Activated CD4-positive, alpha-beta T cell treated with anti-CD3 and anti-CD28 coated beads for 36 hours (primary cell): ENCODE results near the gene ASGR2. TPM values are rescaled to one million over a fixed set of nuclear protein-coding genes. Genes with fewer than 3 reads are reported as not detected.
"Not testable (repeated sequence)": the region's sequence is repeated elsewhere in the genome, so short reads cannot be mapped to it uniquely, and the experiment has no call there.

ENCODE experiments used
- ATAC-seq: fragments of 200-7000 bp; cut with Tn5 transposase; one replicate; pipeline ENCODE4 v1.10.0; 2021; ENCODE audit warnings: mild to moderate bottlenecking, moderate library complexity
- CTCF ChIA-PET: fragments of 350-600 bp; sonication (Branson Sonifier 250); formaldehyde crosslinking; loops from one replicate; lab custom pipeline; 2021; ENCODE audit warnings: antibody characterized with exemption; lab: Charles Lee
- POLR2A ChIA-PET: fragments of 350-600 bp; sonication (Branson Sonifier 250); formaldehyde crosslinking; loops from one replicate; lab custom pipeline; 2021; ENCODE audit warnings: antibody characterized with exemption, inconsistent platforms; lab: Charles Lee
- DNase-seq: peaks from one replicate; pipeline ENCODE4 v3.0.0-alpha.2; 2020
- H3K27ac Mint-ChIP-seq: one replicate; pipeline ENCODE4 v1.8.0; 2021; ENCODE audit warnings: mixed read lengths
- H3K27me3 Mint-ChIP-seq: one replicate; pipeline ENCODE4 v1.8.0; 2021; ENCODE audit warnings: mixed read lengths
- H3K36me3 Mint-ChIP-seq: one replicate; pipeline ENCODE4 v1.8.0; 2021; ENCODE audit warnings: low read depth, mixed read lengths
- H3K4me1 Mint-ChIP-seq: one replicate; pipeline ENCODE4 v1.8.0; 2021; ENCODE audit warnings: mixed read lengths
- H3K4me3 Mint-ChIP-seq: one replicate; pipeline ENCODE4 v1.8.0; 2021; ENCODE audit warnings: mild to moderate bottlenecking, moderate library complexity, mixed read lengths
- H3K9me3 Mint-ChIP-seq: one replicate; pipeline ENCODE4 v1.8.0; 2021; ENCODE audit warnings: low read depth, mixed read lengths
- intact Hi-C, 2 experiments: fragments of 100-400 bp; cut with DNase I in 1 of 2; cut with micrococcal nuclease in 1 of 2; formaldehyde crosslinking; loops; one replicate each; pipeline versions ENCODE4 v1.14.2 to v1.15.1; 2022 to 2024; cut with DNase I, micrococcal nuclease
- total RNA-seq, 2 experiments: library from RNA; stranded (reverse); gene quantifications; one replicate each; pipeline ENCODE4 v1.2.3, GENCODE V29; 2021

The ASGR2 gene
- total RNA-seq, 2 experiments from 2014 or later: not detected

GRCh38 chr17:7098802-7099459 is 15.7 kb downstream of the ASGR2 start:
- Mint-ChIP-seq H3K4me3 (no peak overlapping the region), H3K9me3 (no peaks in the 10 kb centered on the region), H3K36me3 (no peaks in the 10 kb centered on the region), H3K27me3 (peaks cover 7% of the 10 kb centered on the region), H3K27ac (no peak overlapping the region), H3K4me1 (peaks cover 4% of the 10 kb centered on the region)
- ATAC-seq (no peak), DNase-seq (no peak)
- intact Hi-C loops: no loop called here
- POLR2A ChIA-PET: no interaction called here
- CTCF ChIA-PET: interaction anchor here (1.6 kb wide), 1 partner anchor 53 kb away, joined by 4 read pairs; no protein-coding TSS in a partner anchor

DNA sequence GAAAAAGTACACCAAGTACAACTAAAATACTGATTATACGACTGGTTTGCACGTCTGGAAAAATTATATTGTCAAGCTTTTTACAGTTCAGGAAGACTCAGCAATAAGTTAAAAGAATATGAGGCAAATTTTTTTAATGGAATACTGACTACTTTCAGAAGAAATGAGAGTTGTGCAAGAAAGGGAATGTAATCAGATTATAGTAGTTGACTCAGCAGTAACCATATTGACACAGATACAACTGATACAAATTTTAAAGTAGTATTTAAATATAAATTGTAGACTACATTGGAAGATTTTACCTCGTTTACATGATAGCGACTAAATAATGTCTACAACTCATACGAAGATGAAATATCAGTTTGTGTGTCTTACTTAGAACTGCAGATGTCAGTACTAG is 16.7 kb downstream of the ASGR2 start:
- H3K4me1 Mint-ChIP-seq: peaks cover 4% of the 10 kb centered on the region
- intact Hi-C loops: no loop called here
- CTCF ChIA-PET: interaction anchor here (1.6 kb wide), 1 partner anchor 52 kb away, joined by 4 read pairs; no protein-coding TSS in a partner anchor

GRCh38 chr17:7095625-7096024 is 19.0 kb downstream of the ASGR2 start:
- DNase-seq (no peak), ATAC-seq (no peak)
- peaks cover 4% of the 10 kb centered on the region for H3K4me1 Mint-ChIP-seq
- no peaks in the 10 kb centered on the region for H3K36me3 Mint-ChIP-seq
- H3K27ac Mint-ChIP-seq: no peak overlapping the region
- peaks cover 9% of the 10 kb centered on the region for H3K27me3 Mint-ChIP-seq
- ChIA-PET CTCF (no interaction called here), POLR2A (no interaction called here)
- intact Hi-C loops: no loop called here
- no peaks in the 10 kb centered on the region for H3K9me3 Mint-ChIP-seq
- H3K4me3 Mint-ChIP-seq: no peak overlapping the region

More for the DNA sequence above, 16.7 kb downstream of the ASGR2 start:
- Mint-ChIP-seq H3K27me3 (peaks cover 7% of the 10 kb centered on the region), H3K36me3 (no peaks in the 10 kb centered on the region), H3K4me3 (no peak overlapping the region), H3K9me3 (no peaks in the 10 kb centered on the region), H3K27ac (no peak overlapping the region)
- ATAC-seq: no peak
- DNase-seq: no peak
- POLR2A ChIA-PET: no interaction called here

DNA sequence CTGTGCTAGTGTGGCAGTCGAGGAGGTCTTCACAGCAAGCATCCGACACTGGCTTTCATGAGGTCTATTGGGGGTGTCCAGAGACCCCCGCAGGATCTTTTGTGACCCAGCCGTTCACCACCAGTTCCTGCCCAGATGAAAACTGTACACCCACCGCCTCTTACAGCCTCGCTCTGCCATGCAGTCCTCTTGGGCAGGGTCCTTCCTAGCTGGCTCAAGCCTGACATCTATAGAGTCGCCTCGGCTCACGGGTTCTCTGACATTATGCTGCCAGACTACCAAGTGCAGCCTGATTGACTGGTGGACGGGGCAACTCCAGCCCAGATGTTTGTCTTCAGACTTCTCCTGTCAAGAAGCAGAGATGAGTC is 20.0 kb downstream of the ASGR2 start:
- H3K4me3 Mint-ChIP-seq: no peak overlapping the region
- ChIA-PET POLR2A (no interaction called here), CTCF (no interaction called here)
- peaks cover 4% of the 10 kb centered on the region for H3K4me1 Mint-ChIP-seq
- H3K36me3 Mint-ChIP-seq: no peaks in the 10 kb centered on the region
- peaks cover 7% of the 10 kb centered on the region for H3K27me3 Mint-ChIP-seq
- DNase-seq: no peak
- H3K9me3 Mint-ChIP-seq: no peaks in the 10 kb centered on the region
- no peak overlapping the region for H3K27ac Mint-ChIP-seq
- no peak for ATAC-seq
- intact Hi-C loops: no loop called here

DNA sequence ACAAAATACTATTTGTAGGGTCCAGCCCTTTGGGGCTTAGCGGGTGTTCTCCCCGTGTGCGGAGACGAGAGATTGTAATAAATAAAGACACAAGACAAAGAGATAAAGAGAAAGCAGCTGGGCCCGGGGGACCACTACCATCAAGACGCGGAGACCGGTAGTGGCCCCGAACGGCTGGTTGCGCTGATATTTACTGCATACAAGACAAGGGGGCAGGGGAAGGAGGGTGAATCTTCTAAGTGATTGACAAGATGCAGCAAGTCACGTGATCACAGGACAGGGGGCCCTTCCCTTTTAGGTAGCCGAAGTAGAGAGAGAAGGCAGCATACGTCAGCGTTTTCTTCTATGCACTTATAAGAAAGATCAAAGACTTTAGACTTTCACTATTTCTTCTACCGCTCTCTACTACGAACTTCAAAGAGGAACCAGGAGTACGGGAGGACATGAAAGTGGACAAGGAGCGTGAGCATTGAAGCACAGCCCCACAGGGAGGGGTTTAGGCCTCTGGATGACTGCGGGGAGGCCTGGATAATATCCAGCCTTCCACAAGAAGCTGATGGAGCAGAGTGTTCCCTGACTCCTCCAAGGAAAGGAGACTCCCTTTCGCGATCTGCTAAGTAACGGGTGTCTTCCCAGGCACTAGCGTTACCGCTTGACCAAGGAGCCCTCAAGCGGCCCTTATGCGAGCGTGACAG is 23.2 kb downstream of the ASGR2 start:
- POLR2A ChIA-PET, H3K4me3 Mint-ChIP-seq, H3K9me3 Mint-ChIP-seq, H3K4me1 Mint-ChIP-seq, H3K36me3 Mint-ChIP-seq, ATAC-seq, CTCF ChIA-PET, intact Hi-C loops, H3K27ac Mint-ChIP-seq: not testable (repeated sequence)
- DNase-seq: peak; percentile 58
- H3K27me3 Mint-ChIP-seq: peaks cover 10% of the 10 kb centered on the region

- POLR2A ChIA-PET, CTCF ChIA-PET, ATAC-seq, intact Hi-C loops, DNase-seq, H3K4me3 Mint-ChIP-seq, H3K27ac Mint-ChIP-seq, H3K4me1 Mint-ChIP-seq, H3K36me3 Mint-ChIP-seq, H3K27me3 Mint-ChIP-seq, H3K9me3 Mint-ChIP-seq: not testable (repeated sequence)
Measured at GRCh38 chr17:7089570-7089969, 25.1 kb downstream of the ASGR2 start.

- DNase-seq, CTCF ChIA-PET, H3K36me3 Mint-ChIP-seq, H3K4me1 Mint-ChIP-seq, H3K4me3 Mint-ChIP-seq, H3K9me3 Mint-ChIP-seq, POLR2A ChIA-PET, ATAC-seq, H3K27ac Mint-ChIP-seq, intact Hi-C loops: not testable (repeated sequence)
- peaks cover 11% of the 10 kb centered on the region for H3K27me3 Mint-ChIP-seq
Measured at GRCh38 chr17:7088442-7088841, 26.2 kb downstream of the ASGR2 start.

- intact Hi-C loops: no loop called here
- H3K36me3 Mint-ChIP-seq: no peaks in the 10 kb centered on the region
- H3K9me3 Mint-ChIP-seq: no peaks in the 10 kb centered on the region
- H3K27ac Mint-ChIP-seq: no peak overlapping the region
- ChIA-PET POLR2A (no interaction called here), CTCF (no interaction called here)
- peaks cover 21% of the 10 kb centered on the region for H3K4me1 Mint-ChIP-seq
- DNase-seq (no peak), ATAC-seq (no peak)
- peaks cover 9% of the 10 kb centered on the region for H3K27me3 Mint-ChIP-seq
- H3K4me3 Mint-ChIP-seq: no peak overlapping the region
Measured at GRCh38 chr17:7084088-7084487, 30.5 kb downstream of the ASGR2 start.

GRCh38 chr17:7083592-7083991 is 31.0 kb downstream of the ASGR2 start:
- Mint-ChIP-seq H3K4me3 (no peak overlapping the region), H3K36me3 (no peaks in the 10 kb centered on the region), H3K9me3 (no peaks in the 10 kb centered on the region), H3K27me3 (peaks cover 7% of the 10 kb centered on the region), H3K4me1 (peaks cover 21% of the 10 kb centered on the region), H3K27ac (no peak overlapping the region)
- ChIA-PET POLR2A (no interaction called here), CTCF (no interaction called here)
- ATAC-seq (no peak), DNase-seq (no peak)
- intact Hi-C loops: no loop called here

DNA sequence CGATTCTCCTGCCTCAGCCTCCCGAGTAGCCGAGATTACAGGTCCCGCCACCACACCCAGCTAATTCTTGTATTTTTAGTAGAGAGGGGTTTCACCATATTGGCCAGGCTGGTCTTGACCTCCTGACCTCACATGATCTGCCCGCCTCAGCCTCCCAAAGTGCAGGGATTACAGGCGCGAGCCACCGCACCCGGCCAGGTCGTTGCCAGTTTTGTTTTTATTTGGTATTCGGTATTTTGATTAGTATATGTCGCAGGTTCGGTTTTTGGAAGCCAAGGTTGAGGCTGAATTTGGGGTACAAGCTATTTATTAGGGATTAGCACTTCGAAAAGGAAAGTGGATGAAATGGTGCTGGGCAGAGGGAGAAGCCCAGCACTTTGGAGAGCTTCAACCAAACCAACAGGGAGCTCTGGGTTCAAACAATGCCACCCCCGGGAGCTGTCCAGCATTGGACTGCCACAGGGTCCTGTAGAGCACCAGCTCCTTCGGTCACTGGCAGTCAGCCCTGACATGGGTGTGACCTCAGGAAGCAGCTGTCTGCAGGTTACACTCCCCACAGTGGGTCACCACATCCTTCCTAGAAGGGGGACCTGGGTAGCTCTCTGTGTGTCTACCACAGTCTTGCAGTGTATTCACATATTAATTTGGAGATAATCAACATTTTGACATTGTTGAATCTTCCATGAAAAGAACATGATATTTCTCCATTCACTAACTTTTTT is 33.1 kb downstream of the ASGR2 start:
- POLR2A ChIA-PET: no interaction called here

GRCh38 chr17:7080456-7081041 is 34.1 kb downstream of the ASGR2 start:
- intact Hi-C loops: no loop called here

More for the DNA sequence above, 33.1 kb downstream of the ASGR2 start:
- Mint-ChIP-seq H3K27ac (no peak overlapping the region), H3K9me3 (no peaks in the 10 kb centered on the region), H3K4me1 (peaks cover 21% of the 10 kb centered on the region), H3K27me3 (peaks cover 4% of the 10 kb centered on the region), H3K36me3 (no peaks in the 10 kb centered on the region), H3K4me3 (no peak overlapping the region)
- peak; percentile 25 for DNase-seq
- intact Hi-C loops: no loop called here
- CTCF ChIA-PET: interaction anchor here (1.4 kb wide), 1 partner anchor 171 kb away, joined by 4 read pairs; no protein-coding TSS in a partner anchor
- peak; percentile 49 for ATAC-seq

More at GRCh38 chr17:7080456-7081041, 34.1 kb downstream of the ASGR2 start:
- POLR2A ChIA-PET: no interaction called here
- CTCF ChIA-PET: interaction anchor here (0.7 kb wide), 1 partner anchor 58 kb away, joined by 3 read pairs; no protein-coding TSS in a partner anchor
- Mint-ChIP-seq H3K27me3 (peaks cover 1% of the 10 kb centered on the region), H3K4me1 (peaks cover 21% of the 10 kb centered on the region), H3K27ac (no peak overlapping the region), H3K36me3 (no peaks in the 10 kb centered on the region), H3K9me3 (no peaks in the 10 kb centered on the region), H3K4me3 (no peak overlapping the region)
- ATAC-seq (no peak), DNase-seq (no peak)
